Caco-2 (cell line): Measurements from ENCODE around the gene NUFIP1. TPM values are rescaled to one million over a fixed set of nuclear protein-coding genes. Genes with fewer than 3 reads are reported as not detected.

Experiments used
- BruUV-seq: library from RNA; stranded (reverse); fragments of 400-500 nt; replicated peaks from 2 replicates; lab custom pipeline; 2021; lab: Mats Ljungman, UMichigan
- CTCF ChIA-PET: fragments of 300-600 bp; sonication (Branson Sonifier 250); formaldehyde crosslinking; loops from one replicate; lab custom pipeline; 2022; ENCODE audit warnings: antibody characterized with exemption; lab: Charles Lee
- POLR2A ChIA-PET: fragments of 300-600 bp; sonication (Branson Sonifier 250); formaldehyde crosslinking; loops from one replicate; lab custom pipeline; 2022; ENCODE audit warnings: antibody characterized with exemption; lab: Charles Lee
- DNase-seq, 2 experiments: peaks; one replicate each; pipeline versions ENCODE4 v3.0.0 to v3.0.0-alpha.2; 2020 to 2022
- H3K27me3 ChIP-seq: replicated peaks from 2 replicates; pipeline ENCODE4 v1.6.0; 2011; ENCODE audit warnings: low read length; ENCODE audit not compliant: control insufficient read depth, insufficient read depth
- H3K36me3 ChIP-seq: 2 replicates; pipeline ENCODE4 v1.5.1; 2011; ENCODE audit warnings: low read length; ENCODE audit not compliant: control insufficient read depth, insufficient read depth
- H3K4me1 ChIP-seq: fragments of 250-450 bp; sonication (Bioruptor Pico); 2 replicates; pipeline ENCODE4 v1.5.1; 2020; ENCODE audit warnings: mild to moderate bottlenecking
- H3K4me3 ChIP-seq: 2 replicates; pipeline ENCODE4 v1.5.1; 2011; ENCODE audit warnings: low read depth, mild to moderate bottlenecking, control low read depth, low read length
- H3K9me3 ChIP-seq: fragments of 250-450 bp; sonication (Bioruptor Pico); 2 replicates; pipeline ENCODE4 v1.5.1; 2020; ENCODE audit warnings: mild to moderate bottlenecking, moderate library complexity
- H3K27ac Mint-ChIP-seq: one replicate; pipeline ENCODE4 v1.8.0; 2022; ENCODE audit warnings: mixed read lengths; ENCODE audit not compliant: unreplicated experiment
- H3K27me3 Mint-ChIP-seq: one replicate; pipeline ENCODE4 v1.8.0; 2022; ENCODE audit warnings: mixed read lengths; ENCODE audit not compliant: insufficient read depth, unreplicated experiment
- H3K36me3 Mint-ChIP-seq: one replicate; pipeline ENCODE4 v1.8.0; 2022; ENCODE audit warnings: mild to moderate bottlenecking, mixed read lengths; ENCODE audit not compliant: insufficient read depth, unreplicated experiment
- H3K4me1 Mint-ChIP-seq: one replicate; pipeline ENCODE4 v1.8.0; 2022; ENCODE audit warnings: low read depth, mixed read lengths; ENCODE audit not compliant: unreplicated experiment
- H3K4me3 Mint-ChIP-seq: one replicate; pipeline ENCODE4 v1.8.0; 2022; ENCODE audit warnings: mild to moderate bottlenecking, moderate library complexity, mixed read lengths; ENCODE audit not compliant: unreplicated experiment
- H3K9me3 Mint-ChIP-seq: one replicate; pipeline ENCODE4 v1.8.0; 2022; ENCODE audit warnings: mixed read lengths; ENCODE audit not compliant: unreplicated experiment
- CTCF ChIP-seq, 2 experiments: fragments of 200-600 bp in 1 of 2; IDR thresholded peaks; 1 replicate in 1 of 2; 2 replicates in 1 of 2; pipeline versions ENCODE4 v1.5.1 to v1.8.0; 2011 to 2022; ENCODE audit warnings: antibody characterized with exemption in 1 of 2, control low read depth in 1 of 2, inconsistent platforms in 1 of 2, low read depth in 1 of 2, low read length in 1 of 2, mild to moderate bottlenecking in 1 of 2, moderate library complexity in 1 of 2; ENCODE audit not compliant: insufficient read depth in 1 of 2, severe bottlenecking in 1 of 2, unreplicated experiment in 1 of 2
- intact Hi-C: fragments of 100-400 bp; cut with micrococcal nuclease; formaldehyde crosslinking; loops from one replicate; pipeline ENCODE4 v1.10.0; 2022; ENCODE audit not compliant: unreplicated experiment
- total RNA-seq: library from RNA; stranded (reverse); gene quantifications from 2 replicates; pipeline ENCODE4 v1.2.3, GENCODE V29; 2022

NUFIP1 gene
- total RNA-seq, 1 experiment from 2014 or later, result 15.4 TPM

GRCh38 chr13:44918326-44919103 lies 70.8 kb downstream of the NUFIP1 start:
- H3K4me3 Mint-ChIP-seq, result no peak overlapping the region
- DNase-seq, result peak; percentile 96
- Histone ChIP-seq H3K4me3 (peak overlapping the region; percentile 61), H3K4me1 (peaks cover 7% of the 10 kb centered on the region; the same call in 1 of the 2 replicates), H3K36me3 (no peaks in the 10 kb centered on the region), H3K27me3 (no peaks in the 10 kb centered on the region), H3K9me3 (no peaks in the 10 kb centered on the region)
- H3K4me1 Mint-ChIP-seq, result no peaks in the 10 kb centered on the region
- H3K27ac Mint-ChIP-seq, result no peak overlapping the region
- intact Hi-C loops, result loop anchor here (1.0 to 2.0 kb wide), 5 partner anchors 16 to 444 kb away; no protein-coding TSS in a partner anchor
- ChIA-PET CTCF (interaction anchor here (0.6 to 2.3 kb wide), 9 partner anchors 16 to 1349 kb away, joined by 3 to 13 read pairs (median 3); no protein-coding TSS in a partner anchor), POLR2A (interaction anchor here (0.8 to 1.4 kb wide), 4 partner anchors 24 to 1040 kb away, joined by 3 to 10 read pairs (median 4); no protein-coding TSS in a partner anchor)
- H3K36me3 Mint-ChIP-seq, result no peaks in the 10 kb centered on the region
- peak; percentile 75 to 92 for TF ChIP-seq CTCF (IDR thresholded peaks at IDR 0.05; ENCODE audit: insufficient read depth in 1 of 2, low read depth in 1 of 2, low read length in 1 of 2, severe bottlenecking in 1 of 2, unreplicated experiment in 1 of 2)
- BruUV-seq, result TSS peak; percentile 98
- H3K9me3 Mint-ChIP-seq, result peaks cover 2% of the 10 kb centered on the region
- H3K27me3 Mint-ChIP-seq, result no peaks in the 10 kb centered on the region

- peak overlapping the region; percentile 61 for H3K4me3 ChIP-seq
- Mint-ChIP-seq H3K4me1 (no peaks in the 10 kb centered on the region), H3K27ac (no peak overlapping the region), H3K27me3 (no peaks in the 10 kb centered on the region), H3K4me3 (no peak overlapping the region), H3K9me3 (peaks cover 10% of the 10 kb centered on the region), H3K36me3 (no peaks in the 10 kb centered on the region)
- ChIA-PET POLR2A (interaction anchor here (0.6 to 1.4 kb wide), 5 partner anchors 24 to 483 kb away, joined by 3 to 6 read pairs (median 3); no protein-coding TSS in a partner anchor), CTCF (interaction anchor here (0.5 to 2.3 kb wide), 9 partner anchors 17 to 475 kb away, joined by 3 to 13 read pairs (median 3); no protein-coding TSS in a partner anchor)
- H3K9me3 ChIP-seq, result no peaks in the 10 kb centered on the region
- peaks cover 7% of the 10 kb centered on the region; the same call in 1 of the 2 replicates for H3K4me1 ChIP-seq
- TF ChIP-seq CTCF (IDR thresholded peaks at IDR 0.05; ENCODE audit: insufficient read depth in 1 of 2, low read depth in 1 of 2, low read length in 1 of 2, severe bottlenecking in 1 of 2, unreplicated experiment in 1 of 2), result peak; percentile 40 to 75
- no peaks in the 10 kb centered on the region for H3K27me3 ChIP-seq
- intact Hi-C loops, result loop anchor here (1.0 to 2.0 kb wide), 8 partner anchors 17 to 443 kb away; partner anchors contain the start of gene TSC22D1
- peak; percentile 96 to 97 for DNase-seq
- no peaks in the 10 kb centered on the region for H3K36me3 ChIP-seq
- TSS peak; percentile 100 for BruUV-seq
These were observed 71.5 kb downstream of the NUFIP1 start for GRCh38 chr13:44917589-44918325.
